NCI-H1417 (cell line): ENCODE data around the gene OR5B21.

ENCODE experiments used
- DNase-seq, 3 experiments: peaks; one replicate each; lab custom pipeline; 2025; lab: John Stamatoyannopoulos, UW

Gene OR5B21

GRCh38 chr11:58508005-58508404 is at the start of gene OR5B21:
Gene OR5B21, minus strand, starts transcription at chr11:58508105. Its CDS starts 0 bp downstream, at chr11:58508105.
- DNase-seq = no peak

- DNase-seq = no peak
Observed at GRCh38 chr11:58549644-58550043, 41.7 kb upstream of the OR5B21 start.

GRCh38 chr11:58546841-58547240 is 38.9 kb upstream of the OR5B21 start:
- DNase-seq = no peak

- no peak for DNase-seq
Observed at GRCh38 chr11:58531865-58532341, 24.0 kb upstream of the OR5B21 start.

- DNase-seq = no peak
Observed at GRCh38 chr11:58530236-58530635, 22.3 kb upstream of the OR5B21 start.

GRCh38 chr11:58527429-58527828 is 19.5 kb upstream of the OR5B21 start:
- no peak for DNase-seq

- no peak for DNase-seq
Observed at GRCh38 chr11:58526721-58527120, 18.8 kb upstream of the OR5B21 start.

GRCh38 chr11:58525037-58525614 is 17.2 kb upstream of the OR5B21 start:
- no peak for DNase-seq

- DNase-seq = peak; percentile 35 to 77 (median 52)
Observed at GRCh38 chr11:58524232-58525036, 16.5 kb upstream of the OR5B21 start.

- peak; percentile 17 to 72 (median 31) for DNase-seq
Observed at GRCh38 chr11:58513747-58514367, 6.0 kb upstream of the OR5B21 start.

GRCh38 chr11:58511636-58512035 is 3.7 kb upstream of the OR5B21 start:
- no peak for DNase-seq

GRCh38 chr11:58509748-58510147 is 1.8 kb upstream of the OR5B21 start:
- DNase-seq = no peak

- DNase-seq = no peak
Observed at GRCh38 chr11:58508814-58509213, 909 bp upstream of the OR5B21 start.

GRCh38 chr11:58507355-58507754 is 550 bp downstream of the OR5B21 start:
- DNase-seq = no peak

- no peak for DNase-seq
Observed at GRCh38 chr11:58506935-58507334, 970 bp downstream of the OR5B21 start.

GRCh38 chr11:58505849-58506248 is 2.1 kb downstream of the OR5B21 start:
- no peak for DNase-seq

GRCh38 chr11:58504232-58504631 is 3.7 kb downstream of the OR5B21 start:
- no peak for DNase-seq

GRCh38 chr11:58503361-58503856 is 4.5 kb downstream of the OR5B21 start:
- no peak for DNase-seq

- no peak for DNase-seq
Observed at GRCh38 chr11:58502004-58502403, 5.9 kb downstream of the OR5B21 start.

- DNase-seq = no peak
Observed at GRCh38 chr11:58498464-58498863, 9.4 kb downstream of the OR5B21 start.

GRCh38 chr11:58497951-58498350 is 10.0 kb downstream of the OR5B21 start:
- no peak for DNase-seq

- DNase-seq = no peak
Observed at GRCh38 chr11:58495906-58496305, 12.0 kb downstream of the OR5B21 start.

- no peak for DNase-seq
Observed at GRCh38 chr11:58494101-58494500, 13.8 kb downstream of the OR5B21 start.
